Measurements from ENCODE around the gene BNC2.

Gene BNC2

GRCh38 chr9:16429671-16430070, 440.8 kb downstream of the BNC2 start:
- H3K36me3 ChIP-seq (ENCODE audit: insufficient read depth, low read length) = no peaks in the 10 kb centered on the region
- no peaks in the 10 kb centered on the region for H3K9me3 ChIP-seq (ENCODE audit: insufficient read depth, low read depth, low read length)

GRCh38 chr9:16427873-16428427, 442.5 kb downstream of the BNC2 start:
- no peaks in the 10 kb centered on the region for H3F3A ChIP-seq (ENCODE audit: low read depth)
- H3K4me3 ChIP-seq (ENCODE audit: low read length, poor library complexity, severe bottlenecking) = no peak overlapping the region
- no peaks in the 10 kb centered on the region for H3K27me3 ChIP-seq (ENCODE audit: insufficient read depth, low read length, poor library complexity, severe bottlenecking)
- TF ChIP-seq, protein P1, sequence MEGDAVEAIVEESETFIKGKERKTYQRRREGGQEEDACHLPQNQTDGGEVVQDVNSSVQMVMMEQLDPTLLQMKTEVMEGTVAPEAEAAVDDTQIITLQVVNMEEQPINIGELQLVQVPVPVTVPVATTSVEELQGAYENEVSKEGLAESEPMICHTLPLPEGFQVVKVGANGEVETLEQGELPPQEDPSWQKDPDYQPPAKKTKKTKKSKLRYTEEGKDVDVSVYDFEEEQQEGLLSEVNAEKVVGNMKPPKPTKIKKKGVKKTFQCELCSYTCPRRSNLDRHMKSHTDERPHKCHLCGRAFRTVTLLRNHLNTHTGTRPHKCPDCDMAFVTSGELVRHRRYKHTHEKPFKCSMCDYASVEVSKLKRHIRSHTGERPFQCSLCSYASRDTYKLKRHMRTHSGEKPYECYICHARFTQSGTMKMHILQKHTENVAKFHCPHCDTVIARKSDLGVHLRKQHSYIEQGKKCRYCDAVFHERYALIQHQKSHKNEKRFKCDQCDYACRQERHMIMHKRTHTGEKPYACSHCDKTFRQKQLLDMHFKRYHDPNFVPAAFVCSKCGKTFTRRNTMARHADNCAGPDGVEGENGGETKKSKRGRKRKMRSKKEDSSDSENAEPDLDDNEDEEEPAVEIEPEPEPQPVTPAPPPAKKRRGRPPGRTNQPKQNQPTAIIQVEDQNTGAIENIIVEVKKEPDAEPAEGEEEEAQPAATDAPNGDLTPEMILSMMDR (conservative IDR thresholded peaks at IDR 0.05; ENCODE audit: low read length) = no peak
- TF ChIP-seq EZH2phosphoT487 (IDR thresholded peaks at IDR 0.05; ENCODE audit: borderline replicate concordance) = no peak
- no peak overlapping the region for H3K4me2 ChIP-seq (ENCODE audit: low read depth, low read length, poor library complexity, severe bottlenecking)
- no peak overlapping the region for H2AFZ ChIP-seq (ENCODE audit: low read length)
- H3K9me3 ChIP-seq (ENCODE audit: insufficient read depth, low read depth, low read length) = no peaks in the 10 kb centered on the region
- no peaks in the 10 kb centered on the region for H4K20me1 ChIP-seq (ENCODE audit: insufficient read depth, low read length, poor library complexity, severe bottlenecking)
- no peaks in the 10 kb centered on the region; the same call in 1 of the 2 replicates for H3K9me2 ChIP-seq (replicated peaks; ENCODE audit: low read depth, low read length)
- H3K36me3 ChIP-seq (ENCODE audit: insufficient read depth, low read length) = no peaks in the 10 kb centered on the region
- no peak overlapping the region for H3K9ac ChIP-seq (ENCODE audit: low read depth, low read length, poor library complexity, severe bottlenecking)
- no peaks in the 10 kb centered on the region for H3K79me2 ChIP-seq (ENCODE audit: insufficient read depth, low read length)
- peaks cover 5% of the 10 kb centered on the region for H3K4me1 ChIP-seq (ENCODE audit: insufficient read depth, low read length, poor library complexity, severe bottlenecking)

More at GRCh38 chr9:16429671-16430070, 440.8 kb downstream of the BNC2 start:
- Histone ChIP-seq H3K27me3 (ENCODE audit: insufficient read depth, low read length, poor library complexity, severe bottlenecking) (no peaks in the 10 kb centered on the region), H3K4me2 (ENCODE audit: low read depth, low read length, poor library complexity, severe bottlenecking) (no peak overlapping the region), H3K4me1 (ENCODE audit: insufficient read depth, low read length, poor library complexity, severe bottlenecking) (peaks cover 5% of the 10 kb centered on the region), H3K4me3 (ENCODE audit: low read length, poor library complexity, severe bottlenecking) (no peak overlapping the region), H4K20me1 (ENCODE audit: insufficient read depth, low read length, poor library complexity, severe bottlenecking) (no peaks in the 10 kb centered on the region), H3K9ac (ENCODE audit: low read depth, low read length, poor library complexity, severe bottlenecking) (no peak overlapping the region), H3K79me2 (ENCODE audit: insufficient read depth, low read length) (no peaks in the 10 kb centered on the region), H2AFZ (ENCODE audit: low read length) (no peak overlapping the region), H3K9me2 (replicated peaks; ENCODE audit: low read depth, low read length) (no peaks in the 10 kb centered on the region), H3F3A (ENCODE audit: low read depth) (no peaks in the 10 kb centered on the region)
- TF ChIP-seq EZH2phosphoT487 (IDR thresholded peaks at IDR 0.05; ENCODE audit: borderline replicate concordance) = no peak
- TF ChIP-seq, protein P1 (conservative IDR thresholded peaks at IDR 0.05; ENCODE audit: low read length) = no peak

DNA sequence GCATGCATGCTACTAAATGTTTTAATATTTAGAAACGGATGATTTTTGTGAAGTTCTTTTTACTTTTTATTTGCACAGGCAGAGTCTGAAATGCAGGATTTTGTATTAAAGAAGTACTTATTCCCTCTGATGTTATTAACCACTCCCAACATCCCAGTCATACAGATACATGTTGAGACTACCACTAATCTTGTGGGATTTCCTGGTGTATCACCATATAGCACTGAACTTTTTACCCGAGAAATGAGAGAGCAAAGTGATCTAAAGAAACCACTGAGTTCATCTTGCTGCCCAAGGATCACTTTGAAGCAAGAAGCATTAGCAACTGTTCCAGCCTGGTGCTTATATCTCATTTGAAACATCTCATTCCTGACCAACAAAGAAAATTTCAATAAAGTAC, 443.8 kb downstream of the BNC2 start:
- no peak overlapping the region for H2AFZ ChIP-seq (ENCODE audit: low read length)
- no peak overlapping the region for H3K4me2 ChIP-seq (ENCODE audit: low read depth, low read length, poor library complexity, severe bottlenecking)
- TF ChIP-seq EZH2phosphoT487 (IDR thresholded peaks at IDR 0.05; ENCODE audit: borderline replicate concordance) = no peak
- TF ChIP-seq, protein P1 (conservative IDR thresholded peaks at IDR 0.05; ENCODE audit: low read length) = no peak
- H3K4me1 ChIP-seq (ENCODE audit: insufficient read depth, low read length, poor library complexity, severe bottlenecking) = peaks cover 11% of the 10 kb centered on the region
- H3K27me3 ChIP-seq (ENCODE audit: insufficient read depth, low read length, poor library complexity, severe bottlenecking) = no peaks in the 10 kb centered on the region
- H3F3A ChIP-seq (ENCODE audit: low read depth) = no peaks in the 10 kb centered on the region
- H3K36me3 ChIP-seq (ENCODE audit: insufficient read depth, low read length) = no peaks in the 10 kb centered on the region
- H3K79me2 ChIP-seq (ENCODE audit: insufficient read depth, low read length) = no peaks in the 10 kb centered on the region
- H3K9ac ChIP-seq (ENCODE audit: low read depth, low read length, poor library complexity, severe bottlenecking) = no peak overlapping the region
- H3K4me3 ChIP-seq (ENCODE audit: low read length, poor library complexity, severe bottlenecking) = no peak overlapping the region
- no peaks in the 10 kb centered on the region; the same call in 1 of the 2 replicates for H3K9me2 ChIP-seq (replicated peaks; ENCODE audit: low read depth, low read length)
- H4K20me1 ChIP-seq (ENCODE audit: insufficient read depth, low read length, poor library complexity, severe bottlenecking) = no peaks in the 10 kb centered on the region
- no peaks in the 10 kb centered on the region for H3K9me3 ChIP-seq (ENCODE audit: insufficient read depth, low read depth, low read length)

Measured in Loucy (cell line).